ENCODE results near the gene ZNF14. TPM values are rescaled to one million over a fixed set of nuclear protein-coding genes. Genes with fewer than 3 reads are reported as not detected.

ZNF14 gene
- total RNA-seq: 2.1 and 2.2 TPM in 2 replicates

GRCh38 chr19:19732579-19733501 is at the start of gene ZNF14:
Gene ZNF14, minus strand, starts transcription at chr19:19733112. Its CDS starts 154 bp downstream, at chr19:19732958.

GRCh38 chr19:19668230-19669012 is 64.5 kb downstream of the ZNF14 start, which contains the start of gene ZNF101:
Gene ZNF101, plus strand, starts transcription at chr19:19668839. Its CDS starts 125 bp downstream, at chr19:19668964.

DNA sequence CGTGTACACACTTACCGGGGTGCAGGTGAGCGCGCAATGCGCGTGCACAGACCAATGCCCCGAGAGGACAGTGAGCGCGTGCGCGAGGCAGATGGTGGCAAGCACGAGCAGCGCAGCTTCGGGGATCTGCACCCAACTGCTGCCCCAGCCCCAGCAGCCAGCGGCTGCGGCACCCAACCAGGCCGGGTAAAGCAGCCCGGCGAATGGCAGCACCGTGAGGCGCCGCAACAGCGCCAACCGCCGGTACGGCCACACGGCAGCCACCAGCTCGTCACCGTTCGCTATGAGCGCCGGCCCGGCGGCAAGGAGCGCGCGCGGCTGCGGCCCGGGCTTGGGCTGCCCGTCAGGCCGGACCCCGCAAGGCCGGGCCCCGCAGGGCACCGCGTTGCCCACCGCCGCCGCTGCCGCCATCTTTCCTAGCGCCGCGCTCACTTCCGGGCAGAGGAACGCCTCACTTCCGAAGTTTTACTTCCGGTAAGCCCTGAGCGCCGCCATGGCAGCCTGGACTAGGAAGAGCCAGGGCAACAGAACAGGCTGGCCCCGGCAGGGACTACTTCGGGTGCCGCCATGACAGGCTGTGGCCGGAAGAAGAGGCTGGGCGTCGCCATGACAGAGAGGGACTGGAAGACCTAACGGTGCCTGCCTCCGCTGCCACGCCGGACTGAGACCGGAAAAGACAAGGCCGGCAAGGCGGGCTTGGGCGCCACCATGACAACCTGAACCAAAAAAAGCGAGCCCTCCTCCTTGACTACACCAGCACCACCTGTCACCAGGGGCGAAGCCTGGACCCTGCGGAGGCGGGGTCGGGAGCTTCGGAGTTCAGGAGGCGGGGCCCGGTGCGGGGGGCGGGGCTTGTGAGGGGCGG is 69.4 kb downstream of the ZNF14 start, which contains the start of gene ATP13A1:
ATP13A1 (minus strand) TSS at position 421 of the 865 bp plus-strand sequence; CDS start at position 411, 10 bp downstream.

Other genes starting within 250 kb of the ZNF14 start
- gene TSSK6, start 217.6 kb downstream of the ZNF14 start, total RNA-seq: 0.84 and 1.2 TPM in 2 replicates
- 61.0 and 68.2 TPM in 2 replicates for gene NDUFA13, start 216.9 kb downstream of the ZNF14 start, total RNA-seq
- gene YJEFN3, start 204.2 kb downstream of the ZNF14 start, total RNA-seq: 0.30 and 1.0 TPM in 2 replicates
- gene CILP2, start 194.8 kb downstream of the ZNF14 start, total RNA-seq: under 0.01 and 0.15 TPM in 2 replicates
- gene PBX4, start 114.4 kb downstream of the ZNF14 start, total RNA-seq: 1.2 and 3.2 TPM in 2 replicates
- 3.9 and 4.2 TPM in 2 replicates for gene LPAR2, start 104.9 kb downstream of the ZNF14 start, total RNA-seq
- 5.6 and 5.9 TPM in 2 replicates for gene GMIP, start 89.5 kb downstream of the ZNF14 start, total RNA-seq
- 39.8 and 49.5 TPM in 2 replicates for gene ATP13A1, start 69.4 kb downstream of the ZNF14 start, total RNA-seq
- gene ZNF101, start 64.3 kb downstream of the ZNF14 start, total RNA-seq: 2.9 and 3.6 TPM in 2 replicates
- 13.2 and 23.5 TPM in 2 replicates for gene ZNF506, start 88.6 kb upstream of the ZNF14 start, total RNA-seq
- gene ZNF253, start 132.8 kb upstream of the ZNF14 start, total RNA-seq: 2.7 and 4.2 TPM in 2 replicates
- 6.6 and 11.4 TPM in 2 replicates for gene ZNF93, start 167.8 kb upstream of the ZNF14 start, total RNA-seq